HEK293T (cell line): ENCODE measurements around the gene TGM2.

ENCODE experiments used
- ARNT ChIP-seq: fragments of 450-650 bp; IDR thresholded peaks from 2 replicates; pipeline ENCODE4 v1.6.1; 2017; ENCODE audit warnings: mild to moderate bottlenecking
- BHLHE40 ChIP-seq: fragments of 450-650 bp; IDR thresholded peaks from 2 replicates; pipeline ENCODE4 v1.6.1; 2016; ENCODE audit warnings: mild to moderate bottlenecking, moderate library complexity, borderline replicate concordance
- ELF4 ChIP-seq: fragments of 450-650 bp; IDR thresholded peaks from 2 replicates; pipeline ENCODE4 v1.6.1; 2017; ENCODE audit warnings: antibody characterized with exemption
- FOXA1 ChIP-seq: fragments of 450-650 bp; IDR thresholded peaks from 2 replicates; pipeline ENCODE4 v1.6.1; 2016; ENCODE audit warnings: mild to moderate bottlenecking
- FOXM1 ChIP-seq: fragments of 450-650 bp; IDR thresholded peaks from 2 replicates; pipeline ENCODE4 v1.6.1; 2017; ENCODE audit warnings: mild to moderate bottlenecking, borderline replicate concordance
- NFRKB ChIP-seq: fragments of 450-650 bp; IDR thresholded peaks from 2 replicates; pipeline ENCODE4 v1.6.1; 2016; ENCODE audit warnings: mild to moderate bottlenecking, moderate library complexity
- SP1 ChIP-seq: fragments of 450-650 bp; IDR thresholded peaks from 2 replicates; pipeline ENCODE4 v1.6.1; 2017
- TARDBP ChIP-seq: fragments of 450-650 bp; IDR thresholded peaks from 2 replicates; pipeline ENCODE4 v1.6.1; 2016

DNA sequence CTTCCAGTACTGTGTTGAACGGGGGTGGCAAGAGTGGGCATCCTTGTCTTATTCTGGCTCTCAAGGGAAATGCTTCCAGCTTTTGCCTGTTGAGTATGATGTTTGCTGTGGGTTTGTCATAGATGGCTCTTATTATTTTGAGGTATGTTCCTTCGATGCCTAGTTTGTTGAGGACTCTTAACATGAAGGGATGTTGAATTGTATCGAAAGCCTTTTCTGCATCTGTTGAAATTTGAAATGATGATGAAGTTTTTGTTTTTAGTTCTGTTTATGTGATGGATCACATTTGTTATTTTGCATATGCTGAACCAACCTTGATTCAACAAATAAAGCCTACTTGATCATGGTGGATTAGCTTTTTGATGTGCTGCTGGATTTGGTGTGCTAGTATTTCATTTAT, 83.5 kb downstream of the TGM2 start:
- TF ChIP-seq TARDBP (no peak), SP1 (no peak), ARNT (no peak), NFRKB (no peak), FOXM1 (no peak), FOXA1 (no peak), BHLHE40 (no peak), ELF4 (no peak)
